CD4-positive, alpha-beta T cell treated with Interleukin-4 for 1 hour (primary cell): ENCODE results near the gene SYNDIG1.

Experiments
- DNase-seq, 2 donors: peaks; one replicate each; pipeline ENCODE4 v3.0.0-alpha.2; 2020 to 2022

The SYNDIG1 gene

DNA sequence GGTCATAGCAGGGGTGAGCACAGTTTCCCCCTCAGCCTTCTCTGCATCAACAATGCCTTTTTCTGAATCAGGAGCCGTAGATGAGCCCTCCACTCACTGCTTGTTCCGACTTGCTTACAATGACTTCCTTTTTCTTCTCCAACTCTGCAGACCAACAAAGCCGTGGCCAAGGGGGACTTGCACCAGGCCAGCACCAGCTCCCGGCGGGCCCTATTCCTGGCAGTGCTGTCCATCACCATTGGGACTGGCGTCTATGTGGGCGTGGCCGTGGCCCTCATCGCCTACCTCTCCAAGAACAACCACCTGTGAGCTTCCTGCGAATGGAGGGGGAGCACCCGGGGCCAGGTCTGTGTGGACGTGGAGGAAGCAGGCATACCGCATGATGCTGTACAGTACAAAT, 195.8 kb downstream of the SYNDIG1 start:
- DNase-seq = no peak

DNA sequence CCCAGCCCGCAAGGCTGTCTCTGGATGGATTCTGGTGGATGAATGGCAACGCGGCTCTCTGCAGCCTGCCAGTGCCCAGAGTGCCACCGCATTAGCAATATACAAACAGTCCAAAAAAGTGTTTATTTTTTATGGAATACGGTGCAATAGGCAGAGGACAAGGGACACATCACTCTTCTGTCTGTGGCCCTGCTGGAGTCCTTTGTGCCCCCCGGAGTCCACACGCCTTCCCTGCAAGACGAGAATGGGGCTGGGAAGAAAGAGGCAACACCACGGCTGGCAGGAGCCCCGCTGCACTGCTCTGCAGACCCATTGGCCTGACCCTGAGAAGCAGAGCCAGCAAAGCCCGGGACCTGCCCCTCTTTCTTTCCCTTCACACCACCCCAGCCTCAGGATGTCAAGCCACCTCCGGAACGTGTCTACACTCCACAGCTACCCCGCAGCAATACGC, 196.3 kb downstream of the SYNDIG1 start:
- DNase-seq = no peak

DNA sequence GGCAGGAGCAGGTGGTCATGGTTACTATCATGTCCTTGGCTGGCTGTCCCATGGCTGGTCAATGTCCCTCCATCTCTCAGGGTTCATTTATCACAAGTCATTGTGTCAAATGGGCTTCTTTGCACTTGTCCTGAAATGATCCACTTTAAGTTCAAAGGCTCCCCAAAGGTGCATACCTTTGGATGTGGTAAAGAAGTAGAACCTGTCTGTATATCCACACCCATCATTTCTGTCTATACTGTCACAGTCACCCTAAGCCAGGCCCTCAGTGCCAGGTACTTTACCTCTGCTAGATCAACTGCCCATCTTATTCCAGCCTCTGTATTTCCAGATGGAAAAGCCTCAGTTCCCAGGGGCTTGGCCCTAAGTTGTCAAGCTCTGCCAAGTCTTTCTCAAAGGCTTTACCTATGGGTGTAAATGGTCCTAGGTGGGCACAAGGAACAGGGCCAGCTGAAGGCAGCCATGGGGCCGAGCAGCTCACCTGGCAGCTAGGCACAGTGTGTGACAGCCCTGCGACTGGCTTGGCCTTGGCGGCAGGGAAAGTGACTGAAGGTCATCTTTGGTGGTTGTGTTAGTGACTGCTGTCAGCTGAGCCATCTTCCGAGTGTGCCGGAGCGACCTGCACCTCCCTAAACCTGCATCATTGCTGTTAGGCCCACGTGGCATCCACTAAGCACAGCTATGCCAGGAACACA, 198.4 kb downstream of the SYNDIG1 start:
- no peak for DNase-seq

DNA sequence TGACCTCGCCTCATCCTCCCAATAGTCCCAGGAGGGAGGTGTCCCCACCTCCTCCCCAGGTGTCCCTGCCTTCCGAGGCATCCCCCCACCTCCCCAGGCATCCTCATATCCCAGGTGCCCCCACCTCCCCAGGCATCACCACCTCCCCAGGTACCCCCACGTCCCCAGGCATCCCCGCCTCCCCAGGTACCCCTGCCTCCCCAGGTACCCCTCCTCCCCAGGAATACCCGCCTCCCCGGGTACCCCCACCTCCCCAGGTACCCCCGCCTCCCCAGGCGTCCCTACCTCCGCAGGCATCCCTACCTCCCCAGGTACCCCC, 198.9 kb downstream of the SYNDIG1 start:
- DNase-seq = no peak

DNA sequence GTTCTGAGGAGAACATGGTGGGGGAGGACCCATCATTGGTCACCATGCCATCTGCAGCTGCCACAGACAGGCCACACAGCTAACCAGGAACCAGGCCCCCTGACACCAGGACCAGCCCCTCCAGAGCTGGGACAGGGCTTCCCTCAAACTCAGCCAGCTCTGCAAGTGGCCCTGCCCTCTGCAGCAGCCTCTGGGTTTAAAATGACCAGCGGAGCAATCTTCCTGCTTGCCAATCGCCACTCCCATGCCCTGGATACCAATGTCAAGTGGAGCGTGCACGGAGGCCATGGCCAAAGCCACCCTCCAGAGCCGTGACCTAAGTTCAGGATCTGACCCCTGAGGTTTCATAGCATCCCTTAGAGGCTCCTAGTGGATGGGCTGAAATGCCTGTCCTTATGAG, 199.4 kb downstream of the SYNDIG1 start:
- DNase-seq = no peak

DNA sequence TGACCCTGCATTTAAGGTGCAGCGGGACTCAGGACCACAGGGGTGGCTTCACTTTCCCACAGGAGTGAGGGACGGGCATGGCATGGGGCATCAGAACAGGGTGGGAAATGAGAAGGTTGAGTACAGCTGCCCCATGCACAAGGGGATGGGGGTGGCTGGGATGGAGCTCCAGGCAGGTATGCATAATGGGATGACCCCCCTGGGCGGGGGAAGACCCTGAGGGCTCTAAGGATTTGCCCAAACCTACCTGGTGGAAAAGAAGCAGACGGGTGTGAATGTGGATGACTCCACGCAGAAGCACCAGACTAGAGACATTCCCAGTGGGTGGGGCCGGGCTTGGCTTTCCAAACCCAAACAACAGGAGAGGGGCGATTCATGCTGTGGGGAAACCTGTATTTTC, 200.3 kb downstream of the SYNDIG1 start:
- DNase-seq = no peak

DNA sequence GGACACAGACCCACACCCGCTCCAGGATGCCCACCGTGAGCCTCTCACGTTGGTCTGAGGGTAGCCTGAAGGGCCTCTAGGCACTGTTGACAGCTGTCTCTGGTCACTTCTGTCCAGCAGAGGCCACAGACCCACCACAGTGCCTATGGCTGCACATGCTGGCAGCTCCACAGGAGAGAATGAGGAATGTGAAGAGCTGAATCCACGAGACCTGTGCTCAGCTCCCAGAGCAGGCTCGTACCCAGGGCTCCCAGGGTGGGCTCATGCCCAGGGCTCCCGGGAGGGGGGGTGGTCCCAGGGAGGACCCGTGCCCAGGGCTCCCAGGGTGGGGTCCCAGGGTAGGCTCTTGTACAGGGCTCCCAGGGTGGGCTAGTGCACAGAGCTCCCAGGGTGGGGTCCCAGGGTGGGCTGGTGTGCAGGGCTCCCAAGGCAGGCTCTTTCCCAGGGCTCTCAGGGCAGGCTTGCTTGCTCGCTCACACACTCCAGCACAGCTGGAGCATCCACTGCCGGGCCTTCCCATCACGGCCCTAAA, 201.0 kb downstream of the SYNDIG1 start:
- DNase-seq = no peak

DNA sequence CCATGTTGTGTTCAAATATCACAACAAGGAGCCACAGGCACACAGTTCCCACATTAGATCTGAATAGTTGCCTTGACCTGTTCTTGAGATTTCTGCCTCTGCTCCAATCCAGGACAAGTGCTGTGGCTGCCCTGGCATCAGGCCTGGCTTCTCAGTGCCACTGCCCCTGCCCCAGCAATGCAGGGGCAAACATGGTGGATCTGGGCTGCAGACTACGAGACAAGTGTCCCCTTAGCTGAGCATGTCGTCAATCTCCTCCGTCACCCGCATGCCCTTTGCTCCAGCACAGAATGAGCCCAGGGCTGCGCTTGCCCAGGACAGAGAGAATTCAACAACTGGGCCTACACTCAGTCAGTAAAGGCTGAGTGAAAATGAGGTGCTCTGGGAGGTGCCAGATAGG, 201.6 kb downstream of the SYNDIG1 start:
- DNase-seq = no peak

DNA sequence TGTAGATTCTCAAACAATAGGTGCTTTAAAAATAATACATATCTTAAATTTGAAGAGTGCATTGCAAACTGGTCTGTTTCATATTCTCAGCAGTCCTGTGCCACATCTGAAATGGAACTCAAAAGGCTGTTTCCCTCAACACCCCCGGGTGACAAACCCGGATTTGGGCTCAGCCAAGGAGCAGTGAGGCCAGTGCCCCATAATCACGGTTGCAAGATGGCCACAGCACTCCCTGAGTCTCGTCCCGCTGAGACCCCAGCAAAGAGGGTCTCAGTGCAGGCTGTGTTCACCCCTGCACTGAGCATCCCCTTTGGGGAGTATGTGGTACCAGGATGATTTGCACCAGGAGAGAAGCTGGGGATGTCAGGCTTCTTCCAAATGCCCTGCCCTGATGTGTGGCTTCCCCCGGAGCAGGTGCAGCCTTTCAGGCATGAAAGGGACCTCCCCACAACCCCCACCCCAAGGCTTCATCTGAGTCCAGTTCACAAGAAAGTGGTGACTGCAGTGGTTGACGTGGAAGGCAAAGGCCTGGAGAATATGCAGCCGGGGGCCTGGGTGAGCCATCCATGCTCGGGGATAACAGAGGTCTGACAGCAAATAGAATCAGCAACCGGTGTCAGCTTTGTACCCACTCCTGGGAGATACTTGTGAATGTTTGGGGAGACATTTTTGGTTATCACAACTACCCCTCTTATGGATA, 202.9 kb downstream of the SYNDIG1 start:
- no peak for DNase-seq

DNA sequence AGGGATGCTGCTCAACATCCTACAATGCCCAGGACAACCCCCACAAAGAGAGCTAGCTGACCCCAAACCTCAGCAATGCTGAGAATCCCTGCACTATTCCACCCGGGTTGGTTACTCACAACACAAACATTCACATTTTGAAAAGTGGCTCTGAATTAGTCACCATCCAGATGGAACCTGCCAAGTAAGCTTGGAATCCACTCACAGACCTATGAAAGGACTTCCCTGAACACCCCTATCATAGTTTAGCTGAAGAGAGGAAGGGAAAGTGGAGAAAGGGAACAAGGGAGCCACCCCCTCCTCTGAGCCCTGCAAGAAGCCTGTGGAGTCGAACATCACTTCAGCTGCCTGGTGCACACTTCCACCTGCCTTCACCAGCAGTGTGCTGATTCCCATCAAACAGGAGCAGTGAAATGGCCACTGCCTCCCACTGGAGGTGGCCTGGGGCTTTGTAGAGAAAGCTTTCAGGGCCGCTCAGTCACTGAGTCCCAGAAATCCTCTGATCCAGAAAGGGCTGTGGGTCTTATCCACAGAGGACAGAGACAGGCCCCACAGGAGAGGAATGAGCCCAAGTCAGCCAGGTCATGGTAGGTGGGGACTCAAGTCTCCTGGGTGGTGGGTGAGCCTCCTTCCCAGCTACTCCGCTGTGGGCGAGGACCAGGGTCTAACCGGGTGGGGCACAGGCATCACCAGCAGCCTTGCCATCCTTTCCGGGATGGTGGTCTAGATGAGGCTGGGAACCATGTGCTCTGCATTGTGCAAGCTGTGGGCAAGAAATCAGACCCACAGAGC, 203.7 kb downstream of the SYNDIG1 start:
- no peak for DNase-seq

DNA sequence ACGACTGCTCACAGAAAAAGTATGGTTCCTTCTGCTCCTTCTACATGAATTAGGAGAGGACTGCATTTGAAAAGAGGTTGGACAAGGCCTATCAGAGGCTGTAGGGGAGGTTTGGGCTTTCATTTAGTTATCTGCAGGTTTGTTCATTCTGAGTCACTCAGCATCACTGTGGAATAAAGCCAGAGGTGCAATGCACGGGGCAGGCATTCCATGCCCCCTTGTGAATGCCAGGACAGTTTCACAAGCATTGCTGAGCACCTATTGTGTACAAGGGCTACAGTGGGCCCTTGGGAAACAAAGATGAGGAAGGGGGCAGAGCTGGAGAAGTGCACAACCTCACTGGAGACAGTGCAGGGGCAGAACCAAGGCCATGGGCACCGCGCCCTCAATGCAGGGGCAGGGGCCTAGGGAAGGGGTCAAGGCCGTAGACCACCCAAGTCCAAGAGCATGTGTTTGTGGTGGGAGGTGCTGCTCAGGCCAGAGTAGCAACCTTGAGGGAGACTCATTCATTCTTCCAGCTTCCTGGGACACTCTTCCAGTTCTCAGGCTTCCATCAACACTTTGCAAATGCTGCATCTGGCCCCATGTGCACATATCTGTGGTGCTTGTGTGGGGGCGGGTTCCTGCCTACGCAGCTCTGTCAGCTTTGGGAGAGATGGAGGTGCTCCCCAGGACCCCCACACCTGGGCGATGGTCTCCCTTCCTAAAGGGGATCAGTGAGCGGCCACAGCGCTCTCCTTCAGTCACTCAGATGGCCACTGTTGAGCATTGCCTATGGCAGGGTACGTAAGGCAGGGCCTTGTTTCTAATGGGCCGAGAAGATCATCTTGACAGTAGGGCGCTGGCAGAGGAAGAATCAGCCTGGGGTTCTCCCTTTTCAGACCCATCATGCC, 204.5 kb downstream of the SYNDIG1 start:
- no peak for DNase-seq

DNA sequence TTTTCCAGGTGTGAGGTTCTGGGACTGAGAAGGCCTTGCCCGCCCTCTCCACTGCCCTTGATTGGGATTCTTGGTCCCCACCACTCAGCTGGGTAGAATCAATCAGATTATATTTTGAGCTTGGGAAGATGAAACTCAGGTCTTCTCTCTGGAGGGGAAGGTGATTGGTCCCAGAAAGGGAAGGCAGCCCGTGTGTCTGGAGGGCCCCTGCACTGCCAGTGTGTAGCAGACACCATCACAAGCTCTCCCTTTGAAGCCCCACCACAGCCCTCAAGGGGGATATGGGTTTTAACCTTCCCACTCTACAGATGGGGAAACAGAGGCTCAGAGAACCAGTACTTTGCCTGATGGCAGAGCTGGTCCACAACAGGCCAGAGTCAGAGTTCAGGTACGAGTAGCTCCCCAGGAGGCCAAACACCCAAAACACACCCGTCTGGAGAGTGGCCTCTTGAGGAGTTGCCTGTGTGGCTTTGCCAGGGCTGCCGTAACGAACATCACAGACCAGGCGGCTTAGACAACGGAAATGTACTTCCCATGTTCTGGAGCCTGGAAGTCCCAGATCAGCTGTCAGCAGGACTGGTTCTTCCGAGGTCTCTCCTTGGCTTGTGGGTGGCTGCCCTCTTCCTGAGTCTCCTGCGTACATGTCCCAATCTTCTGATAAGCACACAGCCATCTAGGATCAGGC, 205.6 kb downstream of the SYNDIG1 start:
- DNase-seq = no peak

DNA sequence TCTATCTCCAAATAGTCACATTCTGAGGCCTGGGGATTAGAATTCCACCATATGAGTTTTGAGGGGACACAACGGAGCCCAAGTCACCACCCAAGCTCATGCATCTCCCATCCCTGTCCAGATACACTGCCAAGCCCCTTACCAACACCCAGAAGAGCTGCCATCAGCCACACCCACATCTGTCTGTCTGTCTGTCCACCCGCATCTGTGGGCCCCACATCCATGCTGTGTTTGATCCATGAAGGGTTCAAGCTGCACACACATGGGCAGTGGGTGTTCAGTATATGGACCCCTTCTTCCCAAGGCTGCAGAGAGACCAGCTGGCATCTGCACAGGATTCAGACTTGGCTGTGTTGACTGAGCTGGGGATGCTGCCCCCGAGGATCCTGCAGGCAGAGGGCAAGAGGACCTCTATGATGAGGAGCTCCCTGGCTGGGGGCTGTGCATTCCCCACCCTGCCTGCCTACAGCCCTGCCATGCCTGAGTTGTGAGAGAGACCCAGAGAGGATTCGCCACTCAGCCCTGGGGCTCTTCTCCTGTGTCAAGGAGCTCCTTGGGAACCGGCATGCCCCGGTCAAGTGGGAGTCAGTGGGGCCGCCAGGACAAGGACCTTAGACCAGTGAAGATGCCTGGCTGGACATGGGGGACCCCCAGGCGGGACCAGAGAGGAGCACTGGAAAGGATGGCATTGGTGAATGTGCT, 206.4 kb downstream of the SYNDIG1 start:
- DNase-seq = no peak

DNA sequence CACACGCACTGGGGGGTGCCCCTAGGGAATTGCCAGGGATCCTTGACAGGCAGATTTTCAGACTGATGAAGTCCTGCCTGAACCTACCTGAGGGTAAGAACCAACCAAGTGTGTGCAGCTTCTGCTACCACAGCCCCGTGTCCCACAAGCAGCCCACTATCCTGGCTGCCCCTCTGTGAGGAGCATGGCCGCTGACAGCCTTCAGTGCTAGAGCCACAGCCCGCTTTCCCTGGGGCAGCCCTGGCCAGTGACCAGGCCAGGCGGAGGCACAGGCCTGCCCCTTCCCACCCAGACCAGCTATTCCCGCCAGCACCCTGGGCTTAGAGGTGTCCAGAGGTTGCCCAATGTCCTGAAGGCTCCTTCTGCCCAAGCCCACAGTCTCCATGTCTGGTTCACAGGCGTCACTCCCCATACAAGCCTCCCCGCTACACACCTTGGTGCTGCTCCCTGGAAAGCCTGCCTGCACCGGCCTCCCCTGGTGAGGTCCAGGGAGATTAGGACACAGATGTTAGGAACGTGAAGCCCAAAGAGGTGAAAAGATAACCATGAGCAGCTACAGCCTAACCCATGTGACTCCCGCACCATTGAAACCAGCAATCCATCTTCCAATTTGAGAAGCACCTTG, 207.0 kb downstream of the SYNDIG1 start:
- DNase-seq = no peak

DNA sequence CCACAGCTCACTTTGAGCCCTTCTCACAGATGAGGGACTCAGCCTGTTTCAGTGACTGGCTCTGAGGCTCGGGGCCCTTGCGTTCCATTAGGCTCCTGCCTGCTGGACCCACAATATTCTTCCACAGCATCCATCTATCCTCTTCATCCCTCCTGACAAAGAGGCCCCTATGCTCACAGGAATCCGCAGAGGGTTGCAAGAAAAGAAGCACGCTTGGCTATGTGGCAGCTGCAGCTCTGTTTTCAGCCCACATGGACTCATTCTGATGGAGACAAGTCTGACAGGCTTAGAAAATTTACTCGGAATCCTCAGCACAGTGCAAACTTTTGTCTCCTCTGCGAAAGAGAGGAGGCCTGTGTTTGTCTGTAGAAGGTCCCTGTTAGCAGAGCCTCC, 207.5 kb downstream of the SYNDIG1 start:
- no peak for DNase-seq

DNA sequence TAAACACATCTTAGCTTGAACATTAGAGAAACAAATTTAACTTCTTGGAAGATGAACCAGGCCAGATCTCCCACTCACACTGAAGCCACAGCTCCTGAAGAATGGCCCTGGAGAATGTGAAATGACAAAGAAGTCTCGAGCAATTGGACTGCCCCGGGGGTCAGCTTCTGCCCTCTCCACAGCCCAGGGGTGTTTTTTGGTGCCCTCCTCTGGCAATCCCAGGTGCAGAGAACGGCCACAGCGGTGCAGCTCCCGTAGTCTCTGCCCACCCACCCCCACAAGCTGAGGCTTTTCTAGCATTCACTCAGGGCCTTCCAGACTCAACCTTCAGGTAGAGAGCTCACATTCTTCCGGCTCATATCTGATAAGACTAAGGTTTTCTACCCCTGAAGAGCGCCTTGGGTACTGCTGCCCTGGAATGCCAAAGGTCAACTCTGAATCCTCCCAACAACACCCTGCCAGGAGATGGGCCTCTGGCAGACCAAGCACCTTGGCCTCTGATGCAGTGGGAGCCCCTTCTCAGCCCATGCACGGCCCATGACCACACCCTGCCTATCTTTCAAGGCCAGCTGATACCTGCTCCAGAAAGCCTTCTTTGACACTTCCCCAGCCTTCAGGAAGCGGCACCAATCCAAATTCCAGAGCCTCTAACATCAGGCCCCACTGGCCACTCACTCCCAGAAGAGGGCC, 208.3 kb downstream of the SYNDIG1 start:
- no peak for DNase-seq

DNA sequence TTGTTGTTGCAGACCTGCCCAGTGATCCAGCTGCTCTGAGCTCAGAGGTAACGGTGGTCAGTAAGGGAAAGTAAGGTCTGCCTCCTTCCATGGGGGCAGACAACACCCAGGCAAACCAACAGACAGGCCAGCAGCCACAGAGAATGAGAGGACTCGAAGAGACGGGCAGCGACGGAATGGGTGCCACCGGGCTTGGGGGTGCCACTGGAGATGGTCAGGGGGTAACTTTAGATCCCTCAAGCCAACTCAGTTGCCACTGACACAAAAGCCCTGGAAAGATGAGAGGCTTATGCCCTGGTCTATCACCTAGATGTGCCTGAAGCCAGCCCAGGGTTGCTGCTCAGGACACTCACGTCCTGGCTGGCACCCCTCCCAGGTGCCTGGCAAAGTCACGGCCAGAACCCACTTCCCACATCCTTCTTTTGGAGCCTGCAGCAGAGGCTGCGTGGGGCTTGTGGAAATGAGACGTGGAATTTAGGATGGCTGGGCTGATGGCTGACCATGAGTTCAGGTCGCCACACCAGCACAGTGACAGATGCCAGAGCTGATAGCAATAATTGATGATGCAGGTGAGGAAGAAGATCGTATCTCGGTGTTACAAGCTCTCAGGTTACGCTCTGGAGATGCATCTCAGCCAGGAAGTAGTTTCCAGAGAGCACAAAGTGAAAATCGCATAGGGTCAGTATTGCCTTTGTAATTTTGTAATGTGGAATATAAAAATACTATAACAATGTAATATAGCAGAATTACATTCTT, 209.1 kb downstream of the SYNDIG1 start:
- DNase-seq = no peak

DNA sequence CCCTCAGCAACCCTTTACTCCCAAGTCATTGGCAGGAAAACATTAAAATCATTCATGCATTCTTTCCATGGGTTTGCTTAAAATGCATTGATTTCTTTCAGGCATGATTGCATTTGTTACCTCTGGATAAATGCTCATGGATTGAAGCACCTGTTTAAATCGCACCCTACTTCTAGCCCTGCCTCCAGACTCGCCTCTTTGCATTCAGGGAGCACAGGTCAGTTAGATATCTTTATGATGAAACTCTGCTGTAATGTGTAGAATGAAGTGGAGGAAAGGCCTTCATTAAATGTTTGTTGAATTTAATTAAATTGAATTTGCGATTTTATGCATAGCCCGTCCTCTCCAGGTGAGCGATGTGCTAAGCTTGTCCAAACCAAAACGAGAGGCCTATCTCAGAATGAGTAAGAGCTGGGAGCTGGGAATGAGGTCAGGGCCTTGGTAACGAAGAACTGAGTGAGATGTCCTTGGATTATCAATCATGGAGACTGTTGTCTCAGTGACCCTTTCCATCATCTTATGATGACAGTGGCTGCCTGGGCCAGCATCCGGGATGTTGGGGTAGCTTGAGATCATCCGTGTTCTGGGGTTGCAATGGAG, 210.1 kb downstream of the SYNDIG1 start:
- DNase-seq = no peak
